HCT116 (cell line): ENCODE results near the gene ERN1. TPM values are rescaled to one million over a fixed set of nuclear protein-coding genes. Genes with fewer than 3 reads are reported as not detected.

Experiments
- ATAC-seq: fragments of 200-7000 bp; cut with Tn5 transposase; 2 replicates; pipeline ENCODE4 v1.9.1; 2020; ENCODE audit warnings: mild to moderate bottlenecking, moderate library complexity
- BruUV-seq: library from RNA; stranded (reverse); fragments of 400-500 nt; replicated peaks from 2 replicates; lab custom pipeline; 2021; lab: Mats Ljungman, UMichigan
- CTCF ChIA-PET: fragments of 300-600 bp; sonication (Branson Sonifier 250); formaldehyde crosslinking; loops from one replicate; lab custom pipeline; 2021; ENCODE audit warnings: antibody characterized with exemption; lab: Charles Lee
- POLR2A ChIA-PET: fragments of 300-600, 350-600 bp; sonication (Branson Sonifier 250); formaldehyde crosslinking; loops from one replicate; lab custom pipeline; 2021; ENCODE audit warnings: antibody characterized with exemption; lab: Charles Lee
- RAD21 ChIA-PET, 2 experiments: fragments of 300-600 bp; sonication (Branson Sonifier 250); formaldehyde crosslinking; loops; one replicate each; lab custom pipeline; 2023; ENCODE audit warnings: low total read pairs in 2 of 2; ENCODE audit not compliant: uncharacterized antibody in 2 of 2, unreplicated experiment in 2 of 2, low non-redundant PET in 1 of 2; lab: Charles Lee
- DNase-seq: peaks from one replicate; pipeline ENCODE4 v3.0.0-alpha.2; 2010; ENCODE audit warnings: low read depth, low spot score
- H2AFZ ChIP-seq: fragments of 200-600 bp; shearing (Covaris generic), sonication (generic); 2 replicates; pipeline ENCODE4 v1.6.1; 2017; ENCODE audit warnings: low read depth, mixed run types, mixed read lengths, antibody characterized with exemption, low read length; ENCODE audit not compliant: poor library complexity, severe bottlenecking
- H3K27ac ChIP-seq: 2 replicates; pipeline ENCODE4 v1.5.1; 2012; ENCODE audit warnings: low read depth, low read length
- H3K27me3 ChIP-seq: fragments of 200-600 bp; sonication (generic); 2 replicates; pipeline ENCODE4 v1.6.1; 2016; ENCODE audit warnings: mixed run types, low read length, mixed read lengths; ENCODE audit not compliant: insufficient read depth
- H3K36me3 ChIP-seq, 2 experiments: fragments of 200-500 bp in 1 of 2; fragments of 200-600 bp in 1 of 2; sonication (Bioruptor generic) in 1 of 2; sonication (generic) in 1 of 2; 2 replicates each; pipeline versions ENCODE4 v1.5.1 to v1.6.1; 2014 to 2016; ENCODE audit warnings: low read length in 2 of 2, inconsistent platforms in 1 of 2, mixed read lengths in 1 of 2, mixed run types in 1 of 2; ENCODE audit not compliant: insufficient read depth in 2 of 2, control insufficient read depth in 1 of 2
- H3K4me1 ChIP-seq, 2 experiments: fragments of 200-600 bp in 1 of 2; sonication (generic) in 1 of 2; 2 replicates each; pipeline versions ENCODE4 v1.5.1 to v1.6.1; 2012 to 2017; ENCODE audit warnings: low read length in 2 of 2, inconsistent platforms in 1 of 2, mild to moderate bottlenecking in 1 of 2, mixed read lengths in 1 of 2, mixed run types in 1 of 2, moderate library complexity in 1 of 2; ENCODE audit not compliant: insufficient read depth in 2 of 2, control insufficient read depth in 1 of 2
- H3K4me2 ChIP-seq: fragments of 200-600 bp; sonication (generic); 2 replicates; pipeline ENCODE4 v1.6.1; 2017; ENCODE audit warnings: mixed run types, low read length, mixed read lengths
- H3K4me3 ChIP-seq, 2 experiments: fragments of 200-600 bp in 1 of 2; sonication (generic) in 1 of 2; replicated peaks in 1 of 2; 2 replicates each; pipeline ENCODE4 v1.5.1; 2011 to 2016; ENCODE audit warnings: low read length in 2 of 2, control low read depth in 1 of 2, low read depth in 1 of 2, mild to moderate bottlenecking in 1 of 2, mixed read lengths in 1 of 2, mixed run types in 1 of 2
- H3K79me2 ChIP-seq: fragments of 200-600 bp; sonication (generic); 2 replicates; pipeline ENCODE4 v1.6.1; 2017; ENCODE audit warnings: mild to moderate bottlenecking, mixed run types, low read length, moderate library complexity, mixed read lengths; ENCODE audit not compliant: insufficient read depth
- H3K9ac ChIP-seq: fragments of 200-600 bp; sonication (generic); 2 replicates; pipeline ENCODE4 v1.6.1; 2016; ENCODE audit warnings: low read length, mixed read lengths
- H3K9me2 ChIP-seq: fragments of 200-600 bp; sonication (generic), shearing (Covaris generic); 2 replicates; pipeline ENCODE4 v1.6.1; 2017; ENCODE audit warnings: mixed run types, mild to moderate bottlenecking, moderate library complexity; ENCODE audit not compliant: insufficient read depth
- H3K9me3 ChIP-seq, 2 experiments: fragments of 200-500 bp in 1 of 2; fragments of 200-600 bp in 1 of 2; sonication (Bioruptor generic) in 1 of 2; sonication (generic) in 1 of 2; 2 replicates each; pipeline ENCODE4 v1.6.1; 2014 to 2017; ENCODE audit warnings: low read length in 2 of 2, mixed read lengths in 2 of 2, inconsistent platforms in 1 of 2, low read depth in 1 of 2, mild to moderate bottlenecking in 1 of 2, mixed run types in 1 of 2, moderate library complexity in 1 of 2; ENCODE audit not compliant: control insufficient read depth in 1 of 2, insufficient read depth in 1 of 2
- H4K20me1 ChIP-seq: fragments of 200-600 bp; sonication (generic), shearing (Covaris generic); 2 replicates; pipeline ENCODE4 v1.6.1; 2017; ENCODE audit warnings: mixed run types, mild to moderate bottlenecking, moderate library complexity; ENCODE audit not compliant: insufficient read depth
- EZH2 ChIP-seq: fragments of 200-600 bp; sonication (generic); IDR thresholded peaks from 2 replicates; pipeline ENCODE4 v1.6.1; 2017; ENCODE audit warnings: antibody characterized with exemption, mixed run types
- RAD21 ChIP-seq: IDR thresholded peaks from 2 replicates; pipeline ENCODE4 v1.6.1; 2012; ENCODE audit warnings: low read depth, mild to moderate bottlenecking
- REST ChIP-seq: IDR thresholded peaks from 2 replicates; pipeline ENCODE4 v1.6.1; 2012; ENCODE audit warnings: low read depth
- SIN3A ChIP-seq: IDR thresholded peaks from 2 replicates; pipeline ENCODE4 v1.6.1; 2012; ENCODE audit warnings: low read depth
- intact Hi-C: fragments of 100-400 bp; cut with micrococcal nuclease; formaldehyde crosslinking; loops from 2 replicates; pipeline ENCODE4 v1.10.0; 2022
- total RNA-seq: library from RNA; stranded (reverse); gene quantifications from one replicate; pipeline ENCODE4 v1.2.1, GENCODE V29; 2021; ENCODE audit not compliant: unreplicated experiment

ERN1 gene
- total RNA-seq, 1 experiment from 2014 or later = 28.2 TPM

DNA sequence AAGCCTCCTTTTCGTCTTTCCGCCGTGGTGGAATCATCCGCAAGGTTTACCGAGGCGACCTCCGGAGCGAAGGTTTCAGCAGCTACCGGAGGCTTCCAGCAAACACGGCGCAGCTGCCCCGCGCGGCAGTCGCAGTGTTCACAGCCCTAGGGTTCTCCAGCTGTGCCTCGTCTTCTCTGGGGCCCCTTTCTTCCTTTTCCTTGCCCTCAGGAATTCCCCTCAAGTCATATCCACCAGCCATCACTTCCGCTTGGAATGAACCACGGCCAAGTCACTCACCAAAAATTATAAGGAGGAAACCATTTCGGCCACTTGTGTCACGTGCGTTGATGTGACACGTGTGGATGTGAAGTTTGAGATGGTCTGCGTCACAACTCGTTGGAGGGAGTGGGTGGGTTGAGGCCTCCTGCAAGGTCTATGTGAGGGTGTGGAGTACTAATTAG is 636 bp upstream of the ERN1 start:
- no peak for ATAC-seq
- POLR2A ChIA-PET = interaction anchor here (0.9 to 1.2 kb wide), 4 partner anchors 10 to 105 kb away, joined by 3 to 5 read pairs (median 4); no protein-coding TSS in a partner anchor

GRCh38 chr17:64129515-64129764 is 504 bp downstream of the ERN1 start:
- no peak for ATAC-seq
- Histone ChIP-seq H3K4me1 (peaks cover 11 to 20% of the 10 kb centered on the region in 2 experiments), H3K4me2 (peak overlapping the region; percentile 96), H2AFZ (peak overlapping the region; percentile 11), H3K4me3 (peak overlapping the region; percentile 56 to 77), H3K27me3 (no peaks in the 10 kb centered on the region), H4K20me1 (no peaks in the 10 kb centered on the region), H3K27ac (peak overlapping the region; percentile 74), H3K9me3 (no peaks in the 10 kb centered on the region), H3K79me2 (peaks cover 36% of the 10 kb centered on the region), H3K9ac (peak overlapping the region; percentile 79), H3K9me2 (no peaks in the 10 kb centered on the region), H3K36me3 (no peaks in the 10 kb centered on the region)
- no peak for TF ChIP-seq RAD21
- no peak for TF ChIP-seq REST
- DNase-seq = no peak
- ChIA-PET POLR2A (interaction anchor here (0.6 to 1.7 kb wide), 9 partner anchors 8 to 104 kb away, joined by 3 to 6 read pairs (median 3); no protein-coding TSS in a partner anchor), CTCF (interaction anchor here (0.7 to 8.2 kb wide), 2 partner anchors 66 to 101 kb away, joined by 3 to 519 read pairs; no protein-coding TSS in a partner anchor), RAD21 (interaction anchor here (0.7 to 1.5 kb wide), 5 partner anchors 65 to 225 kb away, joined by 3 to 5 read pairs (median 3); no protein-coding TSS in a partner anchor)
- intact Hi-C loops = loop anchor here (2.0 kb wide), 1 partner anchor 47 kb away; no protein-coding TSS in a partner anchor
- BruUV-seq = no TSS peak

More for the DNA sequence above, 636 bp upstream of the ERN1 start:
- Histone ChIP-seq H3K4me2 (peak overlapping the region; percentile 96), H2AFZ (no peak overlapping the region), H3K27ac (no peak overlapping the region), H3K4me3 (peak overlapping the region; percentile 34 to 77), H3K9ac (peak overlapping the region; percentile 79), H3K9me3 (no peaks in the 10 kb centered on the region), H3K79me2 (peaks cover 32% of the 10 kb centered on the region), H3K27me3 (no peaks in the 10 kb centered on the region), H3K4me1 (peaks cover 11 to 20% of the 10 kb centered on the region in 2 experiments), H3K36me3 (no peaks in the 10 kb centered on the region)
- ChIA-PET CTCF (interaction anchor here (1.2 to 8.2 kb wide), 3 partner anchors 102 to 223 kb away, joined by 3 to 519 read pairs (median 90); partner anchors contain the start of gene GH1), RAD21 (interaction anchor here (1.4 to 1.6 kb wide), 3 partner anchors 67 to 152 kb away, joined by 3 to 4 read pairs (median 3); no protein-coding TSS in a partner anchor)
- no peak for DNase-seq
- intact Hi-C loops = loop anchor here (5.0 kb wide), 1 partner anchor 152 kb away; no protein-coding TSS in a partner anchor
- TF ChIP-seq EZH2 (no peak), SIN3A (no peak)
- TF ChIP-seq, all 23 proteins: peak for 0
- Histone ChIP-seq H3K9me2 (no peaks in the 10 kb centered on the region), H4K20me1 (no peaks in the 10 kb centered on the region)
- BruUV-seq = TSS peak; percentile 92
